ENCODE data around the gene ARID5B.
A peak's percentile ranks its signal among the peaks of the same experiment; 100 is the strongest.

The ARID5B gene

DNA sequence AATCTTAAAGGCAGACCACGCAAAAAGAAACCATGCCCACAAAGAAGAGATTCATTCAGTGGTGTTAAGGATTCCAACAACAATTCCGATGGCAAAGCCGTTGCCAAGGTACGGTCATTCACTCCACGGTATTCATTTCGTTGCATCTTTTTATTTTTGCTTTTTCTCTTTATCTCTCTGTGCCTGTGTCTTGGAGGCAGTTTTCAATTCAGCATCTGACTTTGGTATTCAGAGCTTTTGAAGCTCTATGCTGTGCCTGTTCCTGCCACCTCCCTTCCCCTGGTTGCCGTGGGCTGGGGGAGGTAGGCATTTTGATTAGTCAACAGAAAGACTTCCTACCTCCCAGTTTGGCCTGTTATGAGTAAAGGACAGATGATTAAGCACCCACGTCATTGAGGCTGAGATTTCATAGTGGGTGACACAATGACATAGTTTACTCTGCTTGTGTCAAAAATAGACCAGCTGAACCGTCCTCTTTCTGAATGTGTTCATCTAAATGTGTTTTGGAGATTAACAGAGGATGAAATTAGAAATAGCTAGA lies 149.5 kb downstream of the ARID5B start:
- peak; percentile 68 for DNase-seq (ENCODE audit: low spot score)

- DNase-seq (ENCODE audit: low spot score) = no peak
Measured at GRCh38 chr10:62052276-62052675, 150.8 kb downstream of the ARID5B start.

DNA sequence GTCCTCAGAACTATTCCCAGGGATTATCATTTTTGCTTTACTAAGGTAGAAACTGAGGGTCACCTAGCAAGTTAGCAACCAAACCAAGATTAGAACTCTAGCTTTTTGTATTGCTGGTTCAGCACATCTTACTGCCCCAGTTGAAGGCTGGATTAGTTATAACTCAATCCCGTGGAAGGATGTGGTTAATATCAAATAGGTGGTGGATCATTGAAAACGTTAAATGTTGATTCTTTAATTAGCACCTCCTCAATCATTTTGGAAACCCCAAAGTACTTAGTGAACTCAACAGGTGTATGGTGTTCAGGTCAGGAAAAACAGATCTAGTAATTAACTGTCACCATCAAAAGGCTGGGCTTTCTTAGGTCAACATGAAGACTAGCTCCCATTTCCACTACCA lies 152.4 kb downstream of the ARID5B start:
- no peak for DNase-seq (ENCODE audit: low spot score)

- no peak for DNase-seq (ENCODE audit: low spot score)
Measured at GRCh38 chr10:62054408-62054807, 152.9 kb downstream of the ARID5B start.

- no peak for DNase-seq (ENCODE audit: low spot score)
Measured at GRCh38 chr10:62054830-62055229, 153.3 kb downstream of the ARID5B start.

GRCh38 chr10:62056219-62056618 lies 154.7 kb downstream of the ARID5B start:
- DNase-seq (ENCODE audit: low spot score) = no peak

DNA sequence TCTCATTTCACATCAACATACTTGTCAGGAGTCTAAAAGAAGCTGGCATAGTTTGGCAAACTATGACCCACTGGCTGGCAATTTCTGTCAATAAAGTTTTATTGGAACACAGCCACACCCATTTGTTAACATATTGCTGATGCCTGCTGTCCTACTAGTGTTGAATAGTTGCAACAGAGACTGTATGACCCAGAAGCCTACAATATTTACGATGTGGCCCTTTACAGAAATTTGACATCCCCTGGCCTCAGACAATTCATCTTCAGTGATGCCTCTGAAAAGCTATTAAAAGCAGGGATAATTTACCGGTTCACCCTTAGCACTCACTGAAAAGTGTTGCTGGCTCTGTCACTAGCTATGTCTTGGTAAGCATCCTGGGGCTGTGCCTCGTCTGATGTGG lies 155.2 kb downstream of the ARID5B start:
- DNase-seq (ENCODE audit: low spot score) = no peak

GRCh38 chr10:62057359-62057758 lies 155.9 kb downstream of the ARID5B start:
- no peak for DNase-seq (ENCODE audit: low spot score)

GRCh38 chr10:62057850-62058249 lies 156.4 kb downstream of the ARID5B start:
- DNase-seq (ENCODE audit: low spot score) = no peak

- DNase-seq (ENCODE audit: low spot score) = no peak
Measured at GRCh38 chr10:62058476-62058875, 157.0 kb downstream of the ARID5B start.

- no peak for DNase-seq (ENCODE audit: low spot score)
Measured at GRCh38 chr10:62058896-62059216, 157.4 kb downstream of the ARID5B start.

DNA sequence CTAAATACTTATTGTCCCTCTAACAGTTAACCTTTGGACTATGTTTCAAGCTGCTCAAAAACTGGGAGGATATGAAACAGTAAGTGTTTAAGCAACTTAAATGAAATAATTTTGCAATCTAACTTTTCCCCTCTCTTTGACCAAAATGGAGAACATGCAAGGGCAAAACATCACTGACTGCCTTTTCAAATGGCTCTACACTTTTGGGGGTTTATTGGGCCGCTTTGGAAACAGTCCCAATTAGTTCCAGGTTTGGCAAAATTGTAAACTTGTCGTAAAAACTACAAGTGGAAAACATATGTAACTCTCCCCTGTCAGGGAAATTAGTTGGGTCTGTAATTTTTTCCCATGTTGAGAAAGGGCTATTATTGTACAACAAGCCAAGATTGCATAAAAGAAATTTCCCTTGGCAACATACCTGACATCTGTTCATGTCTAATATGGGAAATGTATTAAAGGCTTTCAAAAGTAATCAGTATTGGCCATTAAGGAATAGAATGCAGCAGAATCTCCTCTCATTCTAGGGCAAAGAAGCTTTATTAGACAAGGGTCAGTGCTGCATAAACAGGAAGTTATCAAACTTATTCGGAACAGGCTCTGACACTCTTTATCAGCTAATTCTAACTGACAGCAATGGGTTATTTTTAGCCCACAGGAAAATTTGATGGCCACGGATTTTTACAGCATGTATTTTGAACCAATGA lies 157.9 kb downstream of the ARID5B start:
- no peak for DNase-seq (ENCODE audit: low spot score)

DNA sequence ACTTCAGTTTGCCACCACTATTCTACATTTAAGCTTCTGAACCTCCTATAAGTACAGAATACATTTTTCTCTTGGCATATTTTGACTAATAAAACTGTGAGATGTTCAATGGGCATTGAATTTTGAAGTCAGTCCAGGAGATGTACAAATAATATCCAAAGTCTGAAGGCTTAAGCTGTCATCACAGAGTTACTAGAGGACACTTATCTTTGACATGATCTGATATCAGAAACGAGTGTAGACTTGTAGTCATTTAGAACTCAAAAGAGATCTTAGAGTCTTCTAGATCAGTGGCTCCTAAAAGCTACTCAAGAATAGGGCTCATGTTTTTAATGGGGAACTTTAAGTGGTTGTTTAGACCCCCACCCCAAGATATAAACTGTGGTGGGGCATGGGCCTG lies 160.5 kb downstream of the ARID5B start:
- no peak for DNase-seq (ENCODE audit: low spot score)

DNA sequence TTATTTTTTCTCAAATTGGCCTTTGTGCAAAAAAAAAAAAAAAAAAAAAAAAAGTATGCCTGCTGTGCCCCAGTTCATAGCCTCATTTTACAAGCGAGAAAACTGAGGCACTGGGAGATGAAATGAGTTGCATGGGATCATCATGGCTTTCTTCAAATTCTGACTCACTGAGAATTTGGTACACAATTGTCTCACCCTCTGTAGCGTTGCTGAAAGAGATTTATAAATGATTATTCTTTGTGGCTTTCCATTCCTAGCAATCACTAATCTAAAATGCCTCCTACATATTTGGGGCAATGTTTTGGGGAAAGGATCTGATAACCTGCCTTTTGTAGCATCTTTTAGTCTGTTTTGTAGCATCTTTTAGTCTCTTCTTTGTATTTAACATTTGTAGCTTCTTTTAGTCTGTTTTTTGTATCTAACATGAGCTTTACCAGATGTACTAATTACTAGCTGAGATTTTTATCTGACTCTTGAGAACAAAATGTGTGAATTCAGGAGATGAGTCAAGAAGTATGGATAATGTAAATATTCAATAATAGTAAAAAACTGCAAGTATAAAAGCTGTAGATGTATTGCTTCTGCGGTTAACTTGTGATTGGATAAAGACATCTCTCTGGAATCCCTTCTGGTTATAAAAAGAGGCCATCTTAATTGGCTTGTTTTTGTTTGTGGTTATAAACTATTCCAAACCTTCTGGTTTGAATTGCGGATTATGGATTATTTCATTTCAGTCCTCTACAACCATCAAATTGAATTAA lies 161.4 kb downstream of the ARID5B start:
- DNase-seq (ENCODE audit: low spot score) = no peak

- no peak for DNase-seq (ENCODE audit: low spot score)
Measured at GRCh38 chr10:62063795-62064472, 162.4 kb downstream of the ARID5B start.

GRCh38 chr10:62067560-62067959 lies 166.1 kb downstream of the ARID5B start:
- DNase-seq (ENCODE audit: low spot score) = no peak

GRCh38 chr10:62068464-62068863 lies 167.0 kb downstream of the ARID5B start:
- no peak for DNase-seq (ENCODE audit: low spot score)

GRCh38 chr10:62069452-62070178 lies 168.1 kb downstream of the ARID5B start:
- DNase-seq (ENCODE audit: low spot score) = no peak

DNA sequence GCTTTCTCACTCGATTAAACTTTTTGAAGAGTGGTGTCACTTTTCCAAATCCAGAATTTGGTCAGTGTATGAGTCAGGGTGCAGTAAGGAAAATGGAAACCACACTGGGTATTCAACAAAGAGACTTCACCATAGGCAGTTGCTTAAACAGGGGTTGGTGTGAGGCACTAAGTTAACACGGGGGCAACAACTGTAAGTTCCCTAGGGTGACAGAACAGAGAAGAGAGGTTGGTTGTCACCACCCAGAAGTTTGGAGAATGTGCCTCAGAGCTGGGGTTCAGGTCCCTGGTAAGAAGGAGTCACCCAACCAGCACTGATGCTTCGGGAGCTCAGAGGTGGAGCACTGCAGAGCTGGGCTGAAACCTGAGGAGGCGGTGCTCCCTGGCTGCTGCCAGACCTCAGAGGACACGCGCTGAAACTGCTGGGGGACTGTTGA lies 170.4 kb downstream of the ARID5B start:
- no peak for DNase-seq (ENCODE audit: low spot score)

GRCh38 chr10:62072901-62073300 lies 171.4 kb downstream of the ARID5B start:
- no peak for DNase-seq (ENCODE audit: low spot score)

- peak; percentile 94 for DNase-seq (ENCODE audit: low spot score)
Measured at GRCh38 chr10:62073429-62073828, 171.9 kb downstream of the ARID5B start.

- DNase-seq (ENCODE audit: low spot score) = no peak
Measured at GRCh38 chr10:62075414-62075813, 173.9 kb downstream of the ARID5B start.

Measured in pons (tissue), 1 donor.